ENCODE measurements around the gene DNAJC21.

- no peak for TF ChIP-seq CTCF (IDR thresholded peaks at IDR 0.05)
- TF ChIP-seq POLR2AphosphoS5 (IDR thresholded peaks at IDR 0.05) = no peak
- no peak for TF ChIP-seq POLR2A (IDR thresholded peaks at IDR 0.05)
- TF ChIP-seq EP300 (IDR thresholded peaks at IDR 0.05) = no peak
Observed at GRCh38 chr5:34986965-34987364, 57.6 kb downstream of the DNAJC21 start.
